Heart left ventricle (tissue), 13 donors: ENCODE measurements around the gene LAMB4.

Experiments
- POLR2A ChIP-seq, 2 donors: fragments of 450-650 bp; IDR thresholded peaks; one replicate each; pipeline ENCODE4 v1.6.1; 2017; ENCODE audit warnings: antibody characterized with exemption in 2 of 2, mild to moderate bottlenecking in 2 of 2, moderate library complexity in 2 of 2
- TF ChIP-seq, protein P1 (sequence below), 12 donors: fragments of 200-600 bp; sonication (generic) in 4 of 12; IDR thresholded peaks; one replicate each; pipeline versions ENCODE4 v1.5.0 to v1.8.0; 2018 to 2022; ENCODE audit warnings: antibody characterized with exemption in 12 of 12, mild to moderate bottlenecking in 5 of 12
- donor health status: ischemic (EF 13 %, LVEDD 7.1; RV severe dilation, severe dysfunction).
- donor health status: DM: no; HTN: yes; CAD: no.
- donor health status: DM: no; HTN: no; CAD: no.
- donor health status: ischemic (EF 25% LVEDD 6.9; RV normal size, moderate dysfunction).
- donor health status: ischemic (EF 25% LVEDD 5.7; RV mildly dilated, moderate dysfunction).
- donor health status: ischemic (EF 35%, LVEDD 5.7; RV mildly dilated, moderate dysfunction).
- donor health status: nonischemic (EF 11% LVEDD 7.7; RV severe dilation, severe dysfunction).
- donor health status: DM: yes; HTN: yes; CAD: no.
- donor health status: PGD.
- donor health status: ischemic (EF 29% LVEDD 5.4; RV normal size, mild dysfunction).
- donor health status: nonischemic (EF 23%, LVEDD 6.1; RV moderate dilation, normal function).

DNA sequence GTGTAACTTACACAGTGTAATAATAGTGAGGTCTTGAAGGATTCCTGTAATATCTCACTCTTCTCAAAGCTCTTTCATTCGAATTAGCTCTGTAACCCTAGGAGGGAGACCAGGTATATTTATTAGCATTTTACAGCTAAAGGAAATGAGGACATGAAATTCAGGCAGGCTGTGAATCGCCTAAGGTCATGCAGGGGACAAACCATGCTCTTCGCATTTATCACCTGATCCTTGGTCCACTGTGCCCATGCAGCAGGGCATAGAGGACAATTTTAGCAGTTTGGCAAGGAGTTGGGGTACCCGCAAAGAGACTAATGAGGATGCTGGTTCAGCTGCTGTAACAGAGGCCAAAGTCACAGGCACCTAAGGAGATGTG is 112.4 kb downstream of the LAMB4 start:
- no peak for TF ChIP-seq POLR2A (IDR thresholded peaks at IDR 0.05)
- TF ChIP-seq, protein P1, sequence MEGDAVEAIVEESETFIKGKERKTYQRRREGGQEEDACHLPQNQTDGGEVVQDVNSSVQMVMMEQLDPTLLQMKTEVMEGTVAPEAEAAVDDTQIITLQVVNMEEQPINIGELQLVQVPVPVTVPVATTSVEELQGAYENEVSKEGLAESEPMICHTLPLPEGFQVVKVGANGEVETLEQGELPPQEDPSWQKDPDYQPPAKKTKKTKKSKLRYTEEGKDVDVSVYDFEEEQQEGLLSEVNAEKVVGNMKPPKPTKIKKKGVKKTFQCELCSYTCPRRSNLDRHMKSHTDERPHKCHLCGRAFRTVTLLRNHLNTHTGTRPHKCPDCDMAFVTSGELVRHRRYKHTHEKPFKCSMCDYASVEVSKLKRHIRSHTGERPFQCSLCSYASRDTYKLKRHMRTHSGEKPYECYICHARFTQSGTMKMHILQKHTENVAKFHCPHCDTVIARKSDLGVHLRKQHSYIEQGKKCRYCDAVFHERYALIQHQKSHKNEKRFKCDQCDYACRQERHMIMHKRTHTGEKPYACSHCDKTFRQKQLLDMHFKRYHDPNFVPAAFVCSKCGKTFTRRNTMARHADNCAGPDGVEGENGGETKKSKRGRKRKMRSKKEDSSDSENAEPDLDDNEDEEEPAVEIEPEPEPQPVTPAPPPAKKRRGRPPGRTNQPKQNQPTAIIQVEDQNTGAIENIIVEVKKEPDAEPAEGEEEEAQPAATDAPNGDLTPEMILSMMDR (IDR thresholded peaks at IDR 0.05), result no peak
